ENCODE measurements around the gene NMT1. TPM values are rescaled to one million over a fixed set of nuclear protein-coding genes. Genes with fewer than 3 reads are reported as not detected.
A peak's percentile ranks its signal among the peaks of the same experiment; 100 is the strongest.

The NMT1 gene
- total and polyA plus RNA-seq, 2 of the 13 experiments (the other 11 are each of a cell fraction or from before 2014, with no cell fraction given), result 75.7 to 142 TPM

DNA sequence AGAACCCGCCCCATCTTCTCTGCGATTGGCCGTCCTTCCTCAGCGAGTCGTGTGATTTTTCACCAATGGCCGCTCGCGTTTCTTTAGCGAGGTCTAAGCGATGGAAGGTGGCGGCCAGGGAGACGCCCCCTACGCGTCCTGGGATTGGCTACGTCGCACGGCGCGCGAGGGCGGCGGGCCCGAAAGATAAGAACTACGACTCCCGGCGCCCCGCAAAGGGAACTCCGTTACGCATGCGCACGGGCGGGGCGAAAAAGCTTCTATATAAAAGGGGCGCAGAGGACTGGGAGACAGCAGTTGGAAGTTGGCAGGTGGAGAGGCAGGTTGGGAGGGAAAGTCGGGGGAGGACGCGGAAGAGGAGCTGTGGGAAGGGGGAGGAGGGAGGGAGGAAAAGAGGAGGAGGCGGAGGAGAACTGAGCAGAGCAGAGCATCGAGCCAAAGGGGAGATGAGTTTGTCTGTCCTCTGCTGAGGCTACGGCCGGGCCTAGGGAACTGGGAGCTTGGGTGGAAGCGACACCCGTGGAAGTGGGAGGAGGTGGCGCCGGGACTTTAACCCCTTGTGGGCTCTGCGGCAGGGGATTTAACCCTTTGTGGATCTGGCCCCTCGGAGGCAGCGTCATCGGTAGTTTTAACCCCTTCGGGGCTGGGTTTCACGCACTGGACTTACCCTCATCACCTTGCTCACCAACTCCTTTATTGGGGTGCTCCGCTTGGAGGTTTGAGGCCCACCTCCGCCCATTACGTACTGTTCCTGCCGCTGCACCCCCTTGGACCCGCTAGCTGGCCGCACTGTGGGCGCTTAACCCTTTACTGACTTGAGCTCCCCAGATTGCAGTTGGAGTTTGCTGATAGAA is 87.3 kb downstream of the NMT1 start, which contains the start of gene HEXIM1 (continued):
- peak; percentile 98 for TF ChIP-seq KDM3A (CRISPR knock-in tag; IDR thresholded peaks at IDR 0.05; ENCODE audit: low read depth)
- TF ChIP-seq, protein P1, sequence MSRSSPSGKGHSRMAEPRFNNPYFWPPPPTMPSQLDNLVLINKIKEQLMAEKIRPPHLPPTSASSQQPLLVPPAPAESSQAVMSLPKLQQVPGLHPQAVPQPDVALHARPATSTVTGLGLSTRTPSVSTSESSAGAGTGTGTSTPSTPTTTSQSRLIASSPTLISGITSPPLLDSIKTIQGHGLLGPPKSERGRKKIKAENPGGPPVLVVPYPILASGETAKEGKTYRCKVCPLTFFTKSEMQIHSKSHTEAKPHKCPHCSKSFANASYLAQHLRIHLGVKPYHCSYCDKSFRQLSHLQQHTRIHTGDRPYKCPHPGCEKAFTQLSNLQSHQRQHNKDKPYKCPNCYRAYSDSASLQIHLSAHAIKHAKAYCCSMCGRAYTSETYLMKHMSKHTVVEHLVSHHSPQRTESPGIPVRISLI (CRISPR knock-in tag; IDR thresholded peaks at IDR 0.05; ENCODE audit: borderline replicate concordance), result no peak
- TF ChIP-seq, protein P2, sequence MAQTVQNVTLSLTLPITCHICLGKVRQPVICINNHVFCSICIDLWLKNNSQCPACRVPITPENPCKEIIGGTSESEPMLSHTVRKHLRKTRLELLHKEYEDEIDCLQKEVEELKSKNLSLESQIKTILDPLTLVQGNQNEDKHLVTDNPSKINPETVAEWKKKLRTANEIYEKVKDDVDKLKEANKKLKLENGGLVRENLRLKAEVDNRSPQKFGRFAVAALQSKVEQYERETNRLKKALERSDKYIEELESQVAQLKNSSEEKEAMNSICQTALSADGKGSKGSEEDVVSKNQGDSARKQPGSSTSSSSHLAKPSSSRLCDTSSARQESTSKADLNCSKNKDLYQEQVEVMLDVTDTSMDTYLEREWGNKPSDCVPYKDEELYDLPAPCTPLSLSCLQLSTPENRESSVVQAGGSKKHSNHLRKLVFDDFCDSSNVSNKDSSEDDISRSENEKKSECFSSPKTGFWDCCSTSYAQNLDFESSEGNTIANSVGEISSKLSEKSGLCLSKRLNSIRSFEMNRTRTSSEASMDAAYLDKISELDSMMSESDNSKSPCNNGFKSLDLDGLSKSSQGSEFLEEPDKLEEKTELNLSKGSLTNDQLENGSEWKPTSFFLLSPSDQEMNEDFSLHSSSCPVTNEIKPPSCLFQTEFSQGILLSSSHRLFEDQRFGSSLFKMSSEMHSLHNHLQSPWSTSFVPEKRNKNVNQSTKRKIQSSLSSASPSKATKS (CRISPR knock-in tag; IDR thresholded peaks at IDR 0.05), result no peak; the same call in 1 of the 2 replicates
- TF ChIP-seq SRSF4 (IDR thresholded peaks at IDR 0.05; ENCODE audit: low read depth, low read length, poor library complexity, severe bottlenecking), result no peak
- TF ChIP-seq PCBP2 (optimal IDR thresholded peaks at IDR 0.05; ENCODE audit: low read depth, low read length, poor library complexity, severe bottlenecking), result peak; percentile 100
- TF ChIP-seq SP1 (IDR thresholded peaks at IDR 0.05), result peak; percentile 51; the same call in 1 of the 2 replicates
- TF ChIP-seq SP1 (CRISPR knock-in tag; IDR thresholded peaks at IDR 0.05), result peak; percentile 80; the same call in 1 of the 2 replicates
- TF ChIP-seq THAP11 (CRISPR knock-in tag; IDR thresholded peaks at IDR 0.05), result peak; percentile 93
- TF ChIP-seq STAG1 (CRISPR knock-in tag; IDR thresholded peaks at IDR 0.05), result no peak; the same call in 1 of the 2 replicates
- TF ChIP-seq RAD21 (CRISPR knock-in tag; IDR thresholded peaks at IDR 0.05), result peak; percentile 84
- no peak; the same call in 1 of the 2 replicates for TF ChIP-seq CEBPG (CRISPR knock-in tag; IDR thresholded peaks at IDR 0.05)
- peak; percentile 88; the same call in 1 of the 2 replicates for TF ChIP-seq ZNF510 (CRISPR knock-in tag; IDR thresholded peaks at IDR 0.05; ENCODE audit: low read depth)
- TF ChIP-seq ZNF263 (CRISPR knock-in tag; IDR thresholded peaks at IDR 0.05), result peak; percentile 100
- peak; percentile 85; the same call in 1 of the 2 replicates for TF ChIP-seq NKX3-1 (CRISPR knock-in tag; IDR thresholded peaks at IDR 0.05)
- no peak for TF ChIP-seq SMARCC2 (IDR thresholded peaks at IDR 0.05)
- TF ChIP-seq PHF20 (CRISPR knock-in tag; IDR thresholded peaks at IDR 0.05), result peak; percentile 72
- peak; percentile 84; the same call in 1 of the 2 replicates for TF ChIP-seq ZSCAN25 (CRISPR knock-in tag; IDR thresholded peaks at IDR 0.05)
- TF ChIP-seq CREM (IDR thresholded peaks at IDR 0.05), result peak; percentile 85
- no peak for TF ChIP-seq CREM (CRISPR knock-in tag; IDR thresholded peaks at IDR 0.05)
- peak; percentile 68 for TF ChIP-seq KMT2B (CRISPR knock-in tag; IDR thresholded peaks at IDR 0.05)
- TF ChIP-seq, protein P3, sequence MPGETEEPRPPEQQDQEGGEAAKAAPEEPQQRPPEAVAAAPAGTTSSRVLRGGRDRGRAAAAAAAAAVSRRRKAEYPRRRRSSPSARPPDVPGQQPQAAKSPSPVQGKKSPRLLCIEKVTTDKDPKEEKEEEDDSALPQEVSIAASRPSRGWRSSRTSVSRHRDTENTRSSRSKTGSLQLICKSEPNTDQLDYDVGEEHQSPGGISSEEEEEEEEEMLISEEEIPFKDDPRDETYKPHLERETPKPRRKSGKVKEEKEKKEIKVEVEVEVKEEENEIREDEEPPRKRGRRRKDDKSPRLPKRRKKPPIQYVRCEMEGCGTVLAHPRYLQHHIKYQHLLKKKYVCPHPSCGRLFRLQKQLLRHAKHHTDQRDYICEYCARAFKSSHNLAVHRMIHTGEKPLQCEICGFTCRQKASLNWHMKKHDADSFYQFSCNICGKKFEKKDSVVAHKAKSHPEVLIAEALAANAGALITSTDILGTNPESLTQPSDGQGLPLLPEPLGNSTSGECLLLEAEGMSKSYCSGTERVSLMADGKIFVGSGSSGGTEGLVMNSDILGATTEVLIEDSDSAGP (CRISPR knock-in tag; IDR thresholded peaks at IDR 0.05; ENCODE audit: borderline replicate concordance), result peak; percentile 58
- no peak for TF ChIP-seq NFRKB (IDR thresholded peaks at IDR 0.05)
- TF ChIP-seq, protein P4, sequence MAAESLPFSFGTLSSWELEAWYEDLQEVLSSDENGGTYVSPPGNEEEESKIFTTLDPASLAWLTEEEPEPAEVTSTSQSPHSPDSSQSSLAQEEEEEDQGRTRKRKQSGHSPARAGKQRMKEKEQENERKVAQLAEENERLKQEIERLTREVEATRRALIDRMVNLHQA (CRISPR knock-in tag; IDR thresholded peaks at IDR 0.05), result 0 out of 2 replicates have a peak, but pooled peaks have one; percentile 71
- TF ChIP-seq SIX4 (CRISPR knock-in tag; IDR thresholded peaks at IDR 0.05), result peak; percentile 81
- peak; percentile 81 for TF ChIP-seq ZMYM3 (CRISPR knock-in tag; IDR thresholded peaks at IDR 0.05)
- TF ChIP-seq ZNF850 (CRISPR knock-in tag; conservative IDR thresholded peaks at IDR 0.05), result no peak; the same call in 1 of the 2 replicates
- peak; percentile 98 for TF ChIP-seq RBM39 (IDR thresholded peaks at IDR 0.05; ENCODE audit: low read depth, low read length, poor library complexity, severe bottlenecking)

All from HepG2 (cell line).